ENCODE data around the gene GPN3. TPM values are rescaled to one million over a fixed set of nuclear protein-coding genes. Genes with fewer than 3 reads are reported as not detected.

The GPN3 gene
- total and polyA plus RNA-seq, 2 of the 13 experiments (the other 11 are each of a cell fraction or from before 2014, with no cell fraction given) = 28.7 to 29.5 TPM

DNA sequence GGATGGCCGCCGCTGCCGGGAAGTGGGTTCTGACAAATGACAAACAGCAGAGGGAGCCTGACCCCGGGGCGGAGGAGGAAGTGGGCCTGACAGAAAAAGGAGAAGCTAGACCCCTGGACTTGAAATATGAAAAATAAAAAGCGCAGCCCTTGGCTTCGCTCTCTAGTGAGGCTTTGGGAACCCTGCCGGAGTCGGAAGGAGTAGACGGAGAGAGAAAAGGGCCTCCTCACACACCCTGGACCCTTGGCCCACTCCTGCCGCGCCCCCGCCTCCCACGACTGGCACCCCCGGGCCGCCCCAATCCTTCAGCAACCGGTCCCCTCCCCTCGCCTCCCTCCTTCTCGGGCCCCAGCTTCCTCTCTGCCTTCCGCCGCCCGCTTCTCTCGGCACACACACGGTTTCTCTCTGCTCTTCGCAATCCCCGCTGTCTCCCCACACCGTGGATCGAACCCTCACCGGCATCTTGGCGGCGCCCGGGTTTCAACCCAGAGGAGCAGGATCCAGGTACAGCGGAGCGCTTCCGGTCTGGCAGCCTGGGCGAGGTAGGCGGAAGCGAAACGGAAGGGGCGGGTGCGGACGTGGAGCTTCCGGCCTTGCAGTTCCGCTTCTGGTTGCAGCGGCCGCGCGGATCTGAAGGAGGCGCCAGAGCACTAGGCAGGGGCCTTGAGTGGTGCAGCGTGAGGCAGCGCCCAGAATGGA is 18.1 kb downstream of the GPN3 start, which contains the start of gene ARPC3 (continued):
- TF ChIP-seq, protein P1, sequence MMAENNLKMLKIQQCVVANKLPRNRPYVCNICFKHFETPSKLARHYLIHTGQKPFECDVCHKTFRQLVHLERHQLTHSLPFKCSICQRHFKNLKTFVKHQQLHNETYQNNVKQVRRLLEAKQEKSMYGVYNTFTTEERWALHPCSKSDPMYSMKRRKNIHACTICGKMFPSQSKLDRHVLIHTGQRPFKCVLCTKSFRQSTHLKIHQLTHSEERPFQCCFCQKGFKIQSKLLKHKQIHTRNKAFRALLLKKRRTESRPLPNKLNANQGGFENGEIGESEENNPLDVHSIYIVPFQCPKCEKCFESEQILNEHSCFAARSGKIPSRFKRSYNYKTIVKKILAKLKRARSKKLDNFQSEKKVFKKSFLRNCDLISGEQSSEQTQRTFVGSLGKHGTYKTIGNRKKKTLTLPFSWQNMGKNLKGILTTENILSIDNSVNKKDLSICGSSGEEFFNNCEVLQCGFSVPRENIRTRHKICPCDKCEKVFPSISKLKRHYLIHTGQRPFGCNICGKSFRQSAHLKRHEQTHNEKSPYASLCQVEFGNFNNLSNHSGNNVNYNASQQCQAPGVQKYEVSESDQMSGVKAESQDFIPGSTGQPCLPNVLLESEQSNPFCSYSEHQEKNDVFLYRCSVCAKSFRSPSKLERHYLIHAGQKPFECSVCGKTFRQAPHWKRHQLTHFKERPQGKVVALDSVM (CRISPR knock-in tag; IDR thresholded peaks at IDR 0.05) = peak; percentile 53
- TF ChIP-seq MAF1 (CRISPR knock-in tag; IDR thresholded peaks at IDR 0.05; ENCODE audit: borderline replicate concordance) (no peak), ZNF839 (CRISPR knock-in tag; IDR thresholded peaks at IDR 0.05; ENCODE audit: borderline replicate concordance) (no peak), FOXM1 (CRISPR knock-in tag; IDR thresholded peaks at IDR 0.05) (no peak), AHR (CRISPR knock-in tag; IDR thresholded peaks at IDR 0.05) (0 out of 2 replicates have a peak, but pooled peaks have one; percentile 40), NAIF1 (CRISPR knock-in tag; IDR thresholded peaks at IDR 0.05; ENCODE audit: borderline replicate concordance) (no peak), REL (CRISPR knock-in tag; conservative IDR thresholded peaks at IDR 0.05) (no peak), ZNF713 (CRISPR knock-in tag; IDR thresholded peaks at IDR 0.05) (no peak), EHMT2 (IDR thresholded peaks at IDR 0.05; ENCODE audit: borderline replicate concordance, low read depth, low read length) (no peak), ZNF101 (CRISPR knock-in tag; IDR thresholded peaks at IDR 0.05; ENCODE audit: borderline replicate concordance, low read depth) (no peak), ERF (CRISPR knock-in tag; IDR thresholded peaks at IDR 0.05) (peak; percentile 87; the same call in 1 of the 2 replicates), PCBP1 (IDR thresholded peaks at IDR 0.05; ENCODE audit: borderline replicate concordance, low read depth, low read length) (no peak), ZNF7 (CRISPR knock-in tag; IDR thresholded peaks at IDR 0.05) (no peak), TP53 (CRISPR knock-in tag; conservative IDR thresholded peaks at IDR 0.05) (no peak), NFYB (CRISPR knock-in tag; IDR thresholded peaks at IDR 0.05) (peak; percentile 36; the same call in 1 of the 2 replicates), ATAD3A (CRISPR knock-in tag; IDR thresholded peaks at IDR 0.05) (no peak), ZFP41 (CRISPR knock-in tag; IDR thresholded peaks at IDR 0.05; ENCODE audit: borderline replicate concordance) (no peak), ZBTB21 (CRISPR knock-in tag; IDR thresholded peaks at IDR 0.05) (no peak), SKI (IDR thresholded peaks at IDR 0.05; ENCODE audit: partially characterized antibody) (peak; percentile 14), CBX5 (CRISPR knock-in tag; IDR thresholded peaks at IDR 0.05; ENCODE audit: borderline replicate concordance) (peak; percentile 49; the same call in 1 of the 2 replicates), NFKBIZ (CRISPR knock-in tag; IDR thresholded peaks at IDR 0.05) (peak; percentile 43; the same call in 1 of the 2 replicates)
- TF ChIP-seq, protein P2, sequence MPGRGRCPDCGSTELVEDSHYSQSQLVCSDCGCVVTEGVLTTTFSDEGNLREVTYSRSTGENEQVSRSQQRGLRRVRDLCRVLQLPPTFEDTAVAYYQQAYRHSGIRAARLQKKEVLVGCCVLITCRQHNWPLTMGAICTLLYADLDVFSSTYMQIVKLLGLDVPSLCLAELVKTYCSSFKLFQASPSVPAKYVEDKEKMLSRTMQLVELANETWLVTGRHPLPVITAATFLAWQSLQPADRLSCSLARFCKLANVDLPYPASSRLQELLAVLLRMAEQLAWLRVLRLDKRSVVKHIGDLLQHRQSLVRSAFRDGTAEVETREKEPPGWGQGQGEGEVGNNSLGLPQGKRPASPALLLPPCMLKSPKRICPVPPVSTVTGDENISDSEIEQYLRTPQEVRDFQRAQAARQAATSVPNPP (CRISPR knock-in tag; IDR thresholded peaks at IDR 0.05) = no peak
- TF ChIP-seq, protein P3, sequence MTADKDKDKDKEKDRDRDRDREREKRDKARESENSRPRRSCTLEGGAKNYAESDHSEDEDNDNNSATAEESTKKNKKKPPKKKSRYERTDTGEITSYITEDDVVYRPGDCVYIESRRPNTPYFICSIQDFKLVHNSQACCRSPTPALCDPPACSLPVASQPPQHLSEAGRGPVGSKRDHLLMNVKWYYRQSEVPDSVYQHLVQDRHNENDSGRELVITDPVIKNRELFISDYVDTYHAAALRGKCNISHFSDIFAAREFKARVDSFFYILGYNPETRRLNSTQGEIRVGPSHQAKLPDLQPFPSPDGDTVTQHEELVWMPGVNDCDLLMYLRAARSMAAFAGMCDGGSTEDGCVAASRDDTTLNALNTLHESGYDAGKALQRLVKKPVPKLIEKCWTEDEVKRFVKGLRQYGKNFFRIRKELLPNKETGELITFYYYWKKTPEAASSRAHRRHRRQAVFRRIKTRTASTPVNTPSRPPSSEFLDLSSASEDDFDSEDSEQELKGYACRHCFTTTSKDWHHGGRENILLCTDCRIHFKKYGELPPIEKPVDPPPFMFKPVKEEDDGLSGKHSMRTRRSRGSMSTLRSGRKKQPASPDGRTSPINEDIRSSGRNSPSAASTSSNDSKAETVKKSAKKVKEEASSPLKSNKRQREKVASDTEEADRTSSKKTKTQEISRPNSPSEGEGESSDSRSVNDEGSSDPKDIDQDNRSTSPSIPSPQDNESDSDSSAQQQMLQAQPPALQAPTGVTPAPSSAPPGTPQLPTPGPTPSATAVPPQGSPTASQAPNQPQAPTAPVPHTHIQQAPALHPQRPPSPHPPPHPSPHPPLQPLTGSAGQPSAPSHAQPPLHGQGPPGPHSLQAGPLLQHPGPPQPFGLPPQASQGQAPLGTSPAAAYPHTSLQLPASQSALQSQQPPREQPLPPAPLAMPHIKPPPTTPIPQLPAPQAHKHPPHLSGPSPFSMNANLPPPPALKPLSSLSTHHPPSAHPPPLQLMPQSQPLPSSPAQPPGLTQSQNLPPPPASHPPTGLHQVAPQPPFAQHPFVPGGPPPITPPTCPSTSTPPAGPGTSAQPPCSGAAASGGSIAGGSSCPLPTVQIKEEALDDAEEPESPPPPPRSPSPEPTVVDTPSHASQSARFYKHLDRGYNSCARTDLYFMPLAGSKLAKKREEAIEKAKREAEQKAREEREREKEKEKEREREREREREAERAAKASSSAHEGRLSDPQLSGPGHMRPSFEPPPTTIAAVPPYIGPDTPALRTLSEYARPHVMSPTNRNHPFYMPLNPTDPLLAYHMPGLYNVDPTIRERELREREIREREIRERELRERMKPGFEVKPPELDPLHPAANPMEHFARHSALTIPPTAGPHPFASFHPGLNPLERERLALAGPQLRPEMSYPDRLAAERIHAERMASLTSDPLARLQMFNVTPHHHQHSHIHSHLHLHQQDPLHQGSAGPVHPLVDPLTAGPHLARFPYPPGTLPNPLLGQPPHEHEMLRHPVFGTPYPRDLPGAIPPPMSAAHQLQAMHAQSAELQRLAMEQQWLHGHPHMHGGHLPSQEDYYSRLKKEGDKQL (CRISPR knock-in tag; IDR thresholded peaks at IDR 0.05; ENCODE audit: low read depth) = no peak

All from HepG2 (cell line).